Activated CD8-positive, alpha-beta memory T cell treated with anti-CD3 and anti-CD28 coated beads for 1 hour (primary cell): ENCODE results near the gene RANBP17.

Source experiments
- DNase-seq, 2 donors: peaks; one replicate each; pipeline ENCODE4 v3.0.0-alpha.2; 2020; ENCODE audit warnings: low read depth in 1 of 2; ENCODE audit errors: extremely low read depth in 1 of 2

Gene RANBP17

GRCh38 chr5:171080186-171080938 is 218.5 kb downstream of the RANBP17 start:
- no peak for DNase-seq

DNA sequence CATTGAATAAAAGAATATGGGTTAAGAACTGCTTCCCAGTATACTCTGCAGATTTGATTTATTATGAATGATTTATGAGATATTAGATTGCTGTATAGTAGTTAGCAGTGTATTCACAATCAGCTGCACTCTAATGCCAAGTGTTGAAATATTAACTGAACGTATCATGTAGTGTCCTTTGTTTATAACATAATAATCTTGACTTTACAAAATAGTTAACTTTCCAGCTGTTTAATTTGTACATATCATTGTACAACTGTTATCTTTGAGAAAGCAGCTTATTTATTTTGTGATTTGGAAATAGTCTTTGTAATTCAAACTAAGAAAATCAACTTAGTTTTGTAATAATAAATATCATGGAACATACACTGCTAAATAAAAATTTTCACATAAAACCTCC is 219.5 kb downstream of the RANBP17 start:
- DNase-seq = no peak

- no peak for DNase-seq
Observed at GRCh38 chr5:171092194-171092593, 230.4 kb downstream of the RANBP17 start.

- no peak for DNase-seq
Observed at GRCh38 chr5:171093598-171093997, 231.8 kb downstream of the RANBP17 start.

DNA sequence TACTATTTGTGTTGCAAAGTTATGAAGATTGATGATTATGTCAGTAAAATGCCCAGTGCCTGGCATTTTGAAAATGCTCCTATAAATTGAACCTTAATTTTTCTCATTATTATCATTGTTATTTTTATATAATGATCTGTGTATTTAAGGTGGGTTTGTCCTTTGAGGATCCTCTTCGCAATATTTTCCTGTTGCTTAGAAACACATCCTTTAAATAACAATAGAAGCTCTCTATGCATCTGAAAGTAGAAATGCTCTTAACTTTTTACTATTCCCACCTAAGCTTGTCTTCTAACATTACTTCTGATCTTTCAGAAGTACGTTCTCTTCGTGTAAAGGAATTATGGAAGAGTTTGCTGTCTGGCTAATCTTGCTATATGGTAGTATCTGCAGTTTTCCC is 232.5 kb downstream of the RANBP17 start:
- no peak for DNase-seq

GRCh38 chr5:171102877-171103610 is 241.2 kb downstream of the RANBP17 start:
- no peak for DNase-seq

DNA sequence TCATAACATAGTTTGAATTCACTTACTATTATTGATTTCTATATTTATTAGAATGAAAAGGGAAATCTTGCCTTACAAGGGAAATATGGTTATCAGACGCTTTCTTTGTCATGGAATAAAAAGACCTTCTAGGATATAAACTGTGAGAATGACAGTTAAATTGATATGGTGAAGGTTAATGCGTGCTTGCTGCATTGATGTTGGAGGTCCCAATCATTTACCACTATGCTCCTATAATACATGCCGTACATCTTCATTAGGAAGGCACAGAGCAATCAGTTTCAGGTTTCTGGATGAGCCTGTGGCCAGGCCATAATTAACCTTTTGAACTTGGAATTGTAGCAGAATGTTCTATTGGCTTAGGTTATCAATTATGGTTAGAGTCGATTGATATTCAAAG is 245.9 kb downstream of the RANBP17 start:
- no peak for DNase-seq

- DNase-seq = no peak
Observed at GRCh38 chr5:171115519-171115918, 253.7 kb downstream of the RANBP17 start.

DNA sequence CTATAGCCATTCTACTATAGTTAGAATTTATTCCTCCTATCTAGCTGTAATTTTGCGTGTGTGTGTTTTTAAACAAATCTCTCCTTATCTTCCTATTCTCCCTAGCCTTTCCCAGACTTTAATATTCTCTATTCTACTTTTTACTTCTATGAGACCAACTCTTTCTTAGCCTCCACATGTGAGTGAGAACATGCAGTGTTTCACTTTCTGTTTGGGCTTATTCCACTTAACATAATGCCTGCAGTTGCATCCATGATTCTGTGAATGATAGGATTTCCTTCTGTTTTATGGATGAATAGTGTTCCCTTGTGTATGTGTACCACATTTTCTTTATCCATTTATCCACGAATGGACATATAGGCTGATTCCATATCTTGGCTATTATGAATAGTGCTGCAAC is 254.9 kb downstream of the RANBP17 start:
- no peak for DNase-seq

- no peak for DNase-seq
Observed at GRCh38 chr5:171120986-171121622, 259.3 kb downstream of the RANBP17 start.

DNA sequence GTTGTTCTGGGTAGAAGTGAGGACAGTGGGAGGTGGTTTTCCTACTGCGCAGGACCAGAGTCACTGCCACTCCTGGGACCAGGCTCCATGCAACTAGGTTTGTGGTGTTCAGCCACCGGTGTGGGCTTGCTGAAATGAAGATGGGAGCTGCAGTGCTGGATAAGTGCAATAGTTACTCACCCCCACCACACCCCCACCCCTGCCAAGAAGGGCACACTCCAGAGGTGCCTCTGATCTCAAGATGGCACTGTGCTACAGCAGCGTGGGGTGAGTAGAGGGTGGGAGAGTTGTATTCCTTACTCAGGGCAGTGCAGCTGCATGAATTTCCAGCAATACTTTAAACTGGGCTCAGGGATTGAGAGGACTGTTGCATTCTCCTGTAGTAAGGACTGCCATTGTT is 259.8 kb downstream of the RANBP17 start:
- DNase-seq = no peak

GRCh38 chr5:171122372-171122771 is 260.6 kb downstream of the RANBP17 start:
- DNase-seq = no peak

DNA sequence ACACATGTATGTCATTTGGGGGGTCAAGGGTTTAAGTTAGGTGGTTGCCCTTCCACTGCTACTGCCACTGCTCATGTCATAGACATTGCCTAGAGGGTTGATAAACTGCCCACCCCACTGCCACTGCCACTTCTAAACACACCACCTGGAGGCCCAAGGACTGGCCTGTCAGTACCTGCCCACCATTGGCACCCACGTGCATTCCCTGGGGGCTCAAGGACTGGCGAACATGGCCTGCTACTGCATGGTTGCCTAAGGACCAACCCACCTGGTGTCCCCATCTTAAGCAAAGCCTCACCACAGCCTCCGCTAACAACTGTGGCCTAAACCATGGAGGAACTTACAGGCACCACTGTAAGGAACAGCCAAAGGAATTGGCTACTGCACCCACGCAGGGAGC is 261.6 kb downstream of the RANBP17 start:
- DNase-seq = no peak

DNA sequence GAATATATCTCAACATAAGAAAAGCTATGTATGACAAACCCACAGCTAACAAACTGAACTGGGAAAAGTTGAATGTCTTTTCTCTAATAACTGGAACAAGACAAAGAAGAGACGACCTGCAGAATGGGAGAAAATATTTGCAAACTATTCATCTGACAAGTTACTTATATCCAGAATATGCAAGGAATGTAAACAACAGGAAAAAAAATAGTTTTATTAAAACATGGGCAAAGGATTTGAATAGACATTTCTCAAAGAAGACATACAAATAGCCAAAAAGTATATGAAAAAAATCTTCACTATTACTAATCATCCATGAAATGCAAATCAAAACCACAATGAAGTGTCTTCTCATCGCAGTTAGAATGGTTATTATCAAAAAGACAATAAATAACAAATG is 265.5 kb downstream of the RANBP17 start:
- no peak for DNase-seq

DNA sequence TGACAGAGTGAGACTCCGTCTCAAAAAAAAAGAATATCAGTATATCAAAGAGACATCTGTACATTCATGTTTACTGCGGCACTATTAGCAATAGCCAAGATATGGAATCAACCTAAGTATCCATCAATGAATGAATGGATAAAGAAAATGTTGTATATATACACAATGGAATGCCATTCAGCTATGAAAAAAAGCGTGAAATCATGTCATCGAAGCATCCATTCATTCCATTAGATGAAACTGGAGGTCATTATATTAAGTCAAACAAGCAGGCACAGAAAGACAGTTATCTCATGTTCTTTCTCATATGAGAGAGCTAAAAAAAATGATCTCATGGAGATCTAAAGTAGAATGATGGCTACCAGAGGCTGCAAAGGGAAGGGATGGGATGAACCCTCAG is 266.3 kb downstream of the RANBP17 start:
- DNase-seq = no peak

DNA sequence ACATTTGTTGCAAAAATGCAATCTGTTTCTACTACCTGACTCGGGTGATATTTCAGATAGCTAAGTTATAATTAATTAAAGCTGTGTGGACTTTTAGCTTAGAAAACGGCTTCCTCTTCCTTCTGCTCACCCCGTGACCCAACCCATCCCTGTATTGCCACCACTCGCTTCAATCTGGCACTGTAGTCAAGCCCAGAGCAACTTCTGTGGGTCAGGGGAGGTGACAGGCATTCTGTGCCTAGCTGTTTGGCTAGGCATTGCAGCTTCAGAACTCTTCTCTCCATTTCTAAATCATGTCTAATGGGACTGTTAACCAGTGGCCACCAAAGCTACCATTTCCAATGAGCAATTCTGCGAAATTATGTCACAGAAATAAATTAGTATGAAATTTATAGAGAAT is 267.5 kb downstream of the RANBP17 start:
- DNase-seq = no peak

DNA sequence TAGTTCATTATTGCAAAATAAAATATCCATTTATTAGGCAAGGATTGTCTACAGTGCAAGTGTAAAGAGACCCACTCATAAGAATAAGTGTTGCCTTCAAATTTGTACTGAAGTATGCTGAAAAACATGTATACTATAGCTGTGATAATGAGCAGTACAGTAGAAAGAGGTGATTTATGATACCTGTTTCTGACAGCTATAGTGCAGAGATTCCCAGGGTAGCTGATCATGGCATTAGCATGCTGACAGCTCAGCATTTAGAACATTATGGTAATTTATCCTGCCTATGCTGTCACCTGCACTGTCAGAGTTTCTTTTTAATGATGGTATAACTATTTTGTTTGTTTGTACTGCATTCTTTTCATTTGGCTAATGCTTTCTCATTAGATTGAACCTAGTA is 269.7 kb downstream of the RANBP17 start:
- no peak for DNase-seq

DNA sequence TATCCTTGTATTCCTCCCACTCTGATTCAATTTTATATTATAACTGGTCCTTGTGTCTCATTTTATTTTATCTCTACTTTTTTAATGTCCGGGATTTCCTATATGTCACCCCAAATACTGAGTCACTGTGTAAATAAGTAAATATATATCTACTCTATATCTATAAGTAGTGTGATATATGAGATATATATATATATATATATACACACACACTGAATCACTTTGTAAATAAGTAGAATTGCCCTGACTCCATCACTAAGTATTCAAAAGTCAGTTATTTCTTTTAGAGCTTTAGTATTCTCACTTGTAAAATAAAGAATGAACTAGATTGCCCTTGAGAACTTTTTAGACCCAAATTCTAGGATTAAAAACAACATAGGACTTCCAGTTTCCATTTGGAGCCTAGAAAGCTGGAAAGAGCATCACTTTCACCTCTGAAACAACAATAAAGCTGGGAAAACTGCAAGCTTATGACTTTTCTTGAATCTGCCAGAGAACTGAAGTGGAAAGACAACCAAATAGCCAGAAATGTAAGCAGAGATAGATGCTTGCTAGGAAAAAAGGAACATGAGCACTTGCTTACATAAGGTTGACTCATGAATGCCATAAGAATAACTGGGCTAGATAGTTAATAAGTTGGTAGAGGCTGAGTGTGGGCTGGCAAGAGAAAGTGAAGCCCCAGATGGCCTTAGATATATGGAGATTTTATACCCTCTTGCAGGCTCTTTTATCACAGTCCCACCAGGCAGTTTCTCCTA is 276.1 kb downstream of the RANBP17 start:
- no peak for DNase-seq

- DNase-seq = no peak
Observed at GRCh38 chr5:171139227-171139626, 277.4 kb downstream of the RANBP17 start.

DNA sequence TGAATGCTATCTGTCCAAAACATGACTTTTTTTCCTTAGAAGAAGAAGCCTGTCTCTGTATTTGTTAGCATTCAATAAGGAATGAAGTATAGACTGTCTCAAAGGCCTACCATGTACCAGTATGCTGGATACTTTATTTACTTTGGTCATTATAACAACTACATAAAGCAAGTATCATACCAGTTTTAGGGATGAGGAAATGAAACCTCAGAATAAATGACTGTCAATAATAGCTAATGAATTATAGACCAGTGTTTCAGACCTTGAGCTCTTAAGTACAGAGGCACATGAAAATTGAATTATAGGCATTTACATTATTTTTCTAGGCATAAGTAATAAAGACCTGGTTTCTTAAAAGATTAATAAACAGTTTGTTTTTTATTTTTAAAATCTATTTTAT is 280.8 kb downstream of the RANBP17 start:
- no peak for DNase-seq

DNA sequence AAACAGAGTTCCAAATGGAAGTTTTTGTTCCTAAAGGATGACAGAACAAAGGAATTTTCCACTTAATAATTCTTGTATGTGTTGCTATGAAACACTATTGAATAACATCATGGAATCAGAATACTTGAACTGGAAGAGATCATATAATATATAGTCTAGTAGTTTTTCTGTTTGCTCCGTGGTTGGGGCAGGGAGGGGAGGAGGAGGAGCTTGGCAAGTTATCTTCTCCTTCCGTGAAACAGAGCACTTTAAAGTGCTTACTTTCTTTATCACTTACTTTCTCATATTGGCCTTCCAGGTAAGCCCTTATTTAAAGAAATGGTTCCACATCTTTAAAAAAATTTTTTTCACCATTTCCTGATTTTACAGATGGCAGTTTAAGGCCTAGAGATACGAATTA is 281.4 kb downstream of the RANBP17 start:
- no peak for DNase-seq
